HUES6 (cell line): Measurements from ENCODE around the gene KCNJ13.
"Not testable (repeated sequence)": the region's sequence is repeated elsewhere in the genome, so short reads cannot be mapped to it uniquely, and the experiment has no call there.

Experiments
- H3K27ac ChIP-seq: 2 replicates; pipeline ENCODE4 v1.7.0; 2013; ENCODE audit warnings: low read depth, mild to moderate bottlenecking, low read length, inconsistent platforms
- H3K27me3 ChIP-seq: 2 replicates; pipeline ENCODE4 v1.6.1; 2013; ENCODE audit warnings: low read length; ENCODE audit not compliant: control insufficient read depth, insufficient read depth
- H3K36me3 ChIP-seq: 2 replicates; pipeline ENCODE4 v1.6.1; 2013; ENCODE audit warnings: low read length; ENCODE audit not compliant: control insufficient read depth, insufficient read depth
- H3K4me1 ChIP-seq: 2 replicates; pipeline ENCODE4 v1.6.1; 2013; ENCODE audit warnings: low read length; ENCODE audit not compliant: control insufficient read depth, insufficient read depth
- H3K4me3 ChIP-seq: 2 replicates; pipeline ENCODE4 v1.5.1; 2013; ENCODE audit warnings: low read depth, low read length
- H3K9ac ChIP-seq: one replicate; pipeline ENCODE4 v1.6.1; 2013; ENCODE audit warnings: mild to moderate bottlenecking, low read length
- H3K9me3 ChIP-seq: 2 replicates; pipeline ENCODE4 v1.6.1; 2013; ENCODE audit warnings: low read depth, low read length; ENCODE audit not compliant: control insufficient read depth, insufficient read depth

Gene KCNJ13

DNA sequence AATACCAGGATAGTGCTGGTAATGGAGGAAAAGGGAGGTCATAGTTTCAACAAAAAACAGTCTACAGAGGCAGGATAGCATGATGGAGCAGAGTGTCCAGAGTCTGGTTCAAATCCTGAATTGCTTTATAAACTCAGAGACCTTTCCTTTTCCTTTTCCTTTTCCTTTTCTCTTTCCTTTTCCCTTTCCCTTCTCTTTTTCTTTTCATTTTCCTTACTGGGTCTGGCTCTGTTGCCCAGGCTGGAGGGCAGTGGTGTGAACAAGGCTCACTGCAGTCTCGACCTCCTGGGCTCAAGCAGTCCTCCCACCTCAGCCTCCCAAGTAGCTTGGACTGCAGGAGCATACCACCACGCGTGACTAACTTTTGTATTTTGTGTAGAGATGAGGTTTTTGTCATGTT is 47.6 kb downstream of the KCNJ13 start:
- no peak overlapping the region for H3K4me3 ChIP-seq
- no peak overlapping the region for H3K9ac ChIP-seq
- H3K36me3 ChIP-seq, result peaks cover 44% of the 10 kb centered on the region
- no peaks in the 10 kb centered on the region for H3K9me3 ChIP-seq
- H3K27ac ChIP-seq, result no peak overlapping the region
- H3K27me3 ChIP-seq, result no peaks in the 10 kb centered on the region
- H3K4me1 ChIP-seq, result no peaks in the 10 kb centered on the region

GRCh38 chr2:232723027-232723426 is 53.3 kb downstream of the KCNJ13 start:
- H3K27me3 ChIP-seq, result no peaks in the 10 kb centered on the region
- no peaks in the 10 kb centered on the region for H3K4me1 ChIP-seq
- H3K27ac ChIP-seq, result no peak overlapping the region
- peaks cover 28% of the 10 kb centered on the region for H3K36me3 ChIP-seq
- no peak overlapping the region for H3K9ac ChIP-seq
- H3K9me3 ChIP-seq, result no peaks in the 10 kb centered on the region
- H3K4me3 ChIP-seq, result no peak overlapping the region

- no peak overlapping the region for H3K27ac ChIP-seq
- no peak overlapping the region for H3K9ac ChIP-seq
- H3K4me1 ChIP-seq, result no peaks in the 10 kb centered on the region
- no peak overlapping the region for H3K4me3 ChIP-seq
- H3K9me3 ChIP-seq, result no peaks in the 10 kb centered on the region
- no peaks in the 10 kb centered on the region for H3K27me3 ChIP-seq
- peaks cover 32% of the 10 kb centered on the region for H3K36me3 ChIP-seq
These were observed 54.5 kb downstream of the KCNJ13 start for GRCh38 chr2:232721882-232722281.

- Histone ChIP-seq H3K9ac (no peak overlapping the region), H3K36me3 (peaks cover 32% of the 10 kb centered on the region)
These were observed 55.1 kb downstream of the KCNJ13 start for GRCh38 chr2:232721261-232721660.

DNA sequence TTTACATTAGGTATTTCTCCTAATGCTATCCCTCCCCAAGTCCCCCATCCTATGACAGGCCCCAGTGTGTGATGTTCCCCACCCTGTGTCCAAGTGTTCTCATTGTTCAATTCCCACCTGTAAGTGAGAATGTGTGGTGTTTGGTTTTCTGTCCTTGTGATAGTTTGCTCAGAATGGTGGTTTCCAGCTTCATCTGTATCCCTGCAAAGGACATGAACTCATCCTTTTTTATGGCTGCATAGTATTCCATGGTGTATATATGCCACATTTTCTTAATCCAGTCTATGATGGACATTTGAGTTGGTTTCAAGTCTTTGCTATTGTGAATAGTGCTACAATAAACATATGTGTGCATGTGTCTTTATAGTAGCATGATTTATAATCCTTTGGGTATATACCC is 56.3 kb downstream of the KCNJ13 start:
- H3K27me3 ChIP-seq, H3K9me3 ChIP-seq, H3K4me3 ChIP-seq, H3K9ac ChIP-seq, H3K4me1 ChIP-seq, H3K27ac ChIP-seq: not testable (repeated sequence)
- peaks cover 22% of the 10 kb centered on the region for H3K36me3 ChIP-seq

More at GRCh38 chr2:232721261-232721660, 55.1 kb downstream of the KCNJ13 start:
- H3K4me1 ChIP-seq, result no peaks in the 10 kb centered on the region
- H3K27me3 ChIP-seq, result no peaks in the 10 kb centered on the region
- no peaks in the 10 kb centered on the region for H3K9me3 ChIP-seq
- no peak overlapping the region for H3K27ac ChIP-seq
- no peak overlapping the region for H3K4me3 ChIP-seq
